ENCODE measurements around the gene FNDC11.

FNDC11 gene

GRCh38 chr20:63525185-63525584 is 28.8 kb upstream of the FNDC11 start:
- in situ Hi-C loops (cut with MboI; ENCODE audit: low sequenced_read_pairs) = no loop called here

DNA sequence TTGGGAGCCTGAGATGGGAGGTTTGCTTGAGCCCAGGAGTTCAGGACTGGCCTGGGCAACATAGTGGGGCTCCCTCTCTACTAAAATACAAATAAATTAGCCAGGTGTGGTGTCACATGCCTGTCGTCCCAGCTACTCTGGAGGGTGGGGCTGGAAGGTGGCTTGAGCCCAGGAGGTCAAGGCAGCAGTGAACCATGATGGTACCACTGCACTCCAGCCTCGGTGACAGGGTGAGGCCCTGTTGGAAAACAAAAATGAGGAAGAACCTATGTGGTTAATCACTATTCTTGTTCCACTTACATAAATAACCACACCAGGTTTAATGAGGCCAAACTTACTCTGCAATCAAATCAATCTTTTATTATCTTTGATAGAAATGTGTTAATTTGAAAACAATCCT is 28.0 kb upstream of the FNDC11 start:
- in situ Hi-C loops (cut with MboI; ENCODE audit: low sequenced_read_pairs) = no loop called here

GRCh38 chr20:63527184-63527583 is 26.8 kb upstream of the FNDC11 start:
- in situ Hi-C loops (cut with MboI; ENCODE audit: low sequenced_read_pairs) = no loop called here

DNA sequence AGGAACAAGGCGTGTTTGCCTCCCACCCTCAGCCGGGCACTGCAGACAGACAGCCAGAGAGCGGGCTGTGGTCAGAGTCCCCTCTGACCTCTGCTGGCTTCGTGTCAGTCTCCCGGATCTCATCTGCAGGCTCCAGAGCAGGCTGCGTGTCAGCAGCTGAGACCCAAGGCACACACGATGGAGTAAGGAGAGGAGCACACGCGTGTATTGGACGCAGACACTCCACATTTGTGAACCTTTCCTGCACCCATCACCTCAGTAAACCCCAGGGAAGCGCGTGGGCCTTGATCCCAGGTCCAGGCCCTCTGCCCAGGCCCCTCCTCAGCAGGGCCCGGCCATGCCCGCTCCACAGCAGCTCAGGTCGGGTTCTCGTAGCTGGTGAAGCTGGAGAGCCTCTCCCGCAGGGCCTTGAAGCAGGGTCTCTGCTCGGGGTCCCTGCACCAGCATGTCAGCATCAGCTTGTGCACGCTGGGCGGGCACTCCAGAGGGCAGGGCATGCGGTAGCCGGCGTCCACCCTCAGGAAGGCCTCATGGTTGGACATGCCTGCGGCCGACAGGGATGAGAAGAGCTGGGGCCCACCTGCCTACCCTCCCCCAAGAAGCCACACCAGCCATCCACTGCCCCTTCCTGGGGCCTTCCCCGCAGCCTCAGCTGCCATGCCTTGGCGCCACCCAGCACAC is 24.6 kb upstream of the FNDC11 start:
- in situ Hi-C loops (cut with MboI; ENCODE audit: low sequenced_read_pairs) = no loop called here

DNA sequence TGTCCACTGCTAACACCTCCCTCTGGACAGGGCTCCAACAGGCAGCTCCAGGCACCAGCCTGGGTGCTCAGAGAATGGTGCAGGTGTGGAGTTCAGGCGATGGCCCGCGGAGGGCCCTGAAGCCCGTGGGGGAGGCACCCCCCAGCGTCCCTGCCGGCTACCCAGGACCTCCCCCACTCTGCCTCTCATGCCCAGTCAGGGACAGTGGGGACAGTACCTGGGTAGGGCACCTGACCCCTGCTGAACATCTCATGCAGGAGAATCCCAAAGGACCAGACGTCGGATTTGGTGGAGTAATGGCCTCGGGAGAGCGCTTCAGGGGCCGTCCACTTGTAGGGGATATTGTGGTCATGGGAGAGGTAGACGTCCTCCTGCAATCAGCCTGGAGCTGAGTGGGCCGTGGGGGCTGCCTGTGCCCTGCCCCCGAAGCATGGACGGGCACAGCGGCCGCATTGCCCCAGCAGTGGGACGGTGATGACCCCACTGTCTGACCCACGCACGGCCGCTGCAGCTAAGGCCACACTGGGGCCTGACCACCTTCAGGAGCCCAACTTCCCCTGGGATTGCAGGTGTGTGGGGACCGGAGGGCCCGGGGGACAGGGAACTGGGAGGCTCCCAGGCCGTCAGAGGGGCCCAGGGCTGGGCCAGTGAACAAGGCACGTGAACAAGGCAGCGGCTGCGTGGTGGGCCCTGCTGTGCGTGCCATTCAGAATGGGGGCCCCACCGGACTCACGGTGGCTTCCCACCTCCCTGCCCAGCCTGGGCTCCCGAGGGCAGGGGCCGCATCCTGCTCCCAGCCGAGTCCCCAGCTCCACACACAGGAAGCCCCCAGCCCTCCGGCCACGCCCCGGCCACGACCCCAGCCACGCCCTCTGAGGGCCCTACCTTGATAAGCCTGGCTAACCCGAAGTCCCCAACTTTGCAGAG is 23.8 kb upstream of the FNDC11 start:
- in situ Hi-C loops (cut with MboI; ENCODE audit: low sequenced_read_pairs) = no loop called here

DNA sequence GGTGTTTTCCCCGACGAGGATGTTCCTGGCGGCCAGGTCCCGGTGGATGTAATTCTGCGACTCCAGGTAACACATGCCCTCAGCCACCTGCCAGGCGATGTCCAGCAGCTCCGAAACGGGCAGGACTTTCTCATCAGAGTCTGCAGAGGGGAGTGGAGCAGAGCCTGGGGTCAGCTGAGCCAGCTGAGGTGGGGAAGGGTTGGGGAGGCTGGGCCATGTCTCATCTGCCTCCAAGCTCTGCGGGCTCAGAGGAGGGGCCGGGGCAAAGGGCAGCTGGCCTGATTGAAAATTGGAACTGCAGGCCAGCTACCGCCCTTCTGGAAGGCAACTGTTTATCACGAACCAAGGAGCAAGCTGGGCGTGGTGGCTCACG is 23.2 kb upstream of the FNDC11 start:
- in situ Hi-C loops (cut with MboI; ENCODE audit: low sequenced_read_pairs) = no loop called here

DNA sequence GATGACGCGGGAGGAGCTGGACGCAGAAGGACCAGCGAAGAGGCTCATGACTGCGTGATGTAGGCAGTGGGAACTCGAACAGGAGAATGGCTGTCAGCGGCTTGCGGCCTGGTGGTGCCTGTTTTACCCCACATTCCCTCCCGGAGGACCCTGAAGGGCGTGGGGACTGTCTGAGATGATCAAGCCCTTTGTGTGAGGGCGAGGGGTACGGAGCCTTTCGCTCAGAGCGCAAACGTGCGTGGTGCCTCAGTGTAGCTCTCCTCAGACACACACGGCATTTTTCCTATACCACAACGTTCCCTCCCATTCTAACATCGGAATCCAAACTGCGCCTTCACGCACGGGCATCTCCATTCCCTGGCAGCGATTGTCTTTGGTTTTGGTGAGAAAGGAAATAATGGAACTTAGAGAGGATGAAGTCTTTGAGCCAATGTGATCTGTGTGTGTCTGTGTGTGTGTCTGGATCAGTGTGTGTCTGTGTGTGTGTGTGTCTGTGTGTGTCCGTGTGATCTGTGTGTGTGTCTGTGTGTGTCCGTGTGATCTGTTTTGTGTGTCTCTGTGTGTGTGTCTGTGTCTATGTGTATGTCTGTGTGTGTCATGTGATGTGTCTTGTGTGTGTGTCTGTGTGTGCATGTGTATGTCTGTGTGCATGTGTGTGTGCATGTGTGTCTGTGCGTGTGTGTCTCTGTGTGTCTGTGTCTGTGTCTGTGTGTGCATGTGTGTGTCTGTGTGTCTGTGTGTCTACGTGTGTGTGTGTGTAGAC is 22.1 kb upstream of the FNDC11 start:
- in situ Hi-C loops (cut with MboI; ENCODE audit: low sequenced_read_pairs) = no loop called here

DNA sequence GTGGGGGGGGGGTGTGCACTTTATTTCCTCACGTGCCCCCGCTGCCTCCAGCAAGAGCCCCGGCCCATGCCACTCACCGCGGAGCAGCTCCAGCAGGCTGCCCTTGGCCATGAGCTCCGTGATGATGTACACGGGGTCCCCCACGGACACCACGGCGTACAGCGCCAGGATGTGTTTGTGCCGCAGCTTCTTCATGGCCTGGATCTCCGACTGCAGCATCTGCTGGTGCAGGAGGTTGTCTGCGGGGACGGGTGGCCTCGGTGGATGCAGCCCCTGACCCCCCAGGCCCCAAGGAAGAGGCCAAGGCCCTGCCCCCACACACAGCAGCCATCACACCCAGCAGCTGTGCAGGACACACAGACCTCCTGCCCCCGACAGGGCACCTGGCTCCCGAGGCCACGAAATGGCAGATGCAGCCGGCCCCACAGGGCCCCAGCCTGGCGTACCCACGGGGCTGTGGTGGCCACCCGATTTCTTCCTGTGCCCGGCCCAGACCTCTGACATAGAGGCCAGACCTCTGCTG is 21.4 kb upstream of the FNDC11 start:
- in situ Hi-C loops (cut with MboI; ENCODE audit: low sequenced_read_pairs) = no loop called here

DNA sequence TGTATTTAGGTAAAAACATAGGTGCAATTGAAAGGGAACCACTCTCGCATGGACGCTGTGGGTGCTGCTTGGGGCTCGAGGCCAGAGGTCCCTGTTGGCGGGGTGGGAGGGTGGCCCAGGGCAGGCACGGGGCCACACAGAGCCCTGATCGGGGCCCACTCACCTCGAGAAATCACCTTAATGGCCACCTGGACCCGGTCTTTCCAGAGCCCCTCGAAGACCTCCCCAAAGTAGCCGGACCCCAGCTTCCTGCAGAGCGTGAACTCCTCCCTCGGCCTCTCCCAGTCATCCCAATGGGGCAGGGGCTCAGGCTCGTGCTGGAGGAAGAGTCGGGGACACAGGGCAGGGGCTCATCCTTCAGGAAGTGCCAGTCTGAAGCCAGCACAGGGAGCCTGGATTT is 20.6 kb upstream of the FNDC11 start:
- in situ Hi-C loops (cut with MboI; ENCODE audit: low sequenced_read_pairs) = no loop called here

GRCh38 chr20:63533871-63534393 is 20.0 kb upstream of the FNDC11 start:
- in situ Hi-C loops (cut with MboI; ENCODE audit: low sequenced_read_pairs) = no loop called here

GRCh38 chr20:63534427-63534830 is 19.5 kb upstream of the FNDC11 start:
- in situ Hi-C loops (cut with MboI; ENCODE audit: low sequenced_read_pairs) = no loop called here

DNA sequence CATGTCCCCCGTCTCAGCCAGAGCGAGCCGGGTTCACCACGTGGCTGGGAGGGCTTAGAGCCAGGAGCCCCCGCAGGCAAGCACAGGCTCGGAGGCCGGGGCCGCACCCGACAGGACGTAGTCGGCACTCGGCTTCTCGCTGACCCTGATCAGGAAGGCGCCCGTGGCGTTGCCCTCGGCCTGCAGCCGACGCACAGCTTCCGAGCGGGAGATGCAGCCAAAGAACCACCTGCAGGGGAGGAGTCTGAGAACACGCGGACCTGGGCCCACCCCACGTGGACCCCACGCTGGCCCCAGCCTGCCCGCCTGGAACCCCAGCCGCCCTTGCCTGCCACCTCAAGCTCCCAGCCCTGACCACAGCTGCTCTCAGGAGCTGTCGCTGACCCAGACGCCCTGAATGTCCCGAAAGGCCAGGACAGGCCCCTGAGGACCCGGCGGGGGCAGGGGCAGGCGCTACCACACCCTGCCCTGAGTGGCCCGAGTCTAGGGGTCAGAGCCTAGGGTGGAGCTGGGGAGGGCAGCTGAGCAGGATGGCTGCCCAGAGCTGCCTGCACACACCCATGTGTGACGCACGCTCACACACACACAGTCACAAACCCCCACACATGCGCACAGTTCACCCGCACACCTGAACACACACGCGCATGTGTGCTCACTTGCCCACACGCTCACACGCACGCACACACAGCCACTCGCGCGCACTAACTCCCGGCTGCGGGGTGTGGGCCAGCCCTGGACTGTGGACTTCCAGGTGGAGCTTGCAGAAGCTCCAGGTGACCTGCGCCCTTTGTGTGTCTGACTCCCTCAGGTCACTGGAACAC is 18.9 kb upstream of the FNDC11 start:
- in situ Hi-C loops (cut with MboI; ENCODE audit: low sequenced_read_pairs) = no loop called here

DNA sequence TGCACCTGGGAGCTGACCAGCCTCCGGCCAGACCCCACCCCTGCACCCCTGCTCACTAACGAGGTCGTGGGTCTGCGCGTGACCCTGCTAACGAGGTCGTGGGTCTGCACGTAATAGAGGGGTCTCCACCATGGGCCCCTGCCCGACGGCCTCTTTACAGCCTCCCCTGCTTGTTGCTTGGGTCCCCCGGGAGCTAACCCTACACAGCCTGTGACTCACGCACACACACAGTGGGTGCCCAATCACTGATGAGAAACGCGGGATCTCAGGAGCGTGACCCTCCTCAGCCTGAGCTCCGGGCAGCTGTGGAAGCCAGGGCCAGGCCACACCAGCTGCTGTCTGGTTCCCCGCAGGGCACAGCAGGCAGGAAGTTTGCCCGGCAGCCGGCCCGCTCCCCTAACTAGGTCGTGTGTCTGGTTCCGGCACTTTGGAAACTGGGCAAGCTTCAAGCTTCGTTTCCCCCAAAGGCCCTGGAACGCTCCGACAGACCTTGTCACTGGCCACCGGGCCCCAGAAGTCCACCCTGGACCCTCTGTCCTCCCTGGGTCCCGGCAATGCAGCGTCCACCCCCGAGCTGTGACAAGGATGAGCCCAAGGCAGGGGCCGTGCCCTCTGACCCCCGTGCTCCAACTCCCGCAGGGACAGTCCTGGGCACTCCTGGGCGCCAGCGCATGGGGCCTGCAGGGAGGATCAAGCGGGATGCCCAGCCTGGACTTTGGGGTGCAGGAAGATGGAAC is 17.6 kb upstream of the FNDC11 start:
- in situ Hi-C loops (cut with MboI; ENCODE audit: low sequenced_read_pairs) = no loop called here

DNA sequence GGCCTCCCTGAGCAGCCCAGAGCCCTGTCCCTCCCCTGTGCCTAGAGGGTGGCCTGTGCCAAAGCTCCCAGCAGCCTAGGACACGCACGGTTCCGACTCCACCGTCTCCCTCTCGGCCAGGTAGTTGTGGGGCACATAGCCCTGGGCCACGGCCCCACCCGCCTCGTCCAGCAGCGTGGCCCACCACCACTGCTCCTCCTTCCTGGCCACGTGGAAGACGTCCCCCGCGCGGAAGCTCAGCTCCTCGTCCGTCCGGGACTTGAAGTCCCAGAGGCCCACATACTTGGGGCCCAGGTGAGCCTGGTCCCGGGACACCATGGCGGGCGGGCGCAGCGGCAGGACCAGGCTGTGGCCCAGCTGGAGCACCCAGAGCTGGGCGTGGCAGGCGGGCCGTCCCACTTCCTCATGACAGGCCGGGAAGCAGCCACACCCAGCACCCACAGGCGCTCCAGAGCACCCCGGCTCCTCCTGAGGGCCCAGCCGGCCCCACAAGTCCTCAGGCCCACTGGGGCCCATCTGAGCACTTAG is 16.9 kb upstream of the FNDC11 start, which contains the start of gene PTK6:
Gene PTK6, minus strand, starts transcription at position 380 of the 528 bp plus-strand sequence. Its CDS starts 62 bp downstream, at position 318.
- in situ Hi-C loops (cut with MboI; ENCODE audit: low sequenced_read_pairs) = no loop called here

DNA sequence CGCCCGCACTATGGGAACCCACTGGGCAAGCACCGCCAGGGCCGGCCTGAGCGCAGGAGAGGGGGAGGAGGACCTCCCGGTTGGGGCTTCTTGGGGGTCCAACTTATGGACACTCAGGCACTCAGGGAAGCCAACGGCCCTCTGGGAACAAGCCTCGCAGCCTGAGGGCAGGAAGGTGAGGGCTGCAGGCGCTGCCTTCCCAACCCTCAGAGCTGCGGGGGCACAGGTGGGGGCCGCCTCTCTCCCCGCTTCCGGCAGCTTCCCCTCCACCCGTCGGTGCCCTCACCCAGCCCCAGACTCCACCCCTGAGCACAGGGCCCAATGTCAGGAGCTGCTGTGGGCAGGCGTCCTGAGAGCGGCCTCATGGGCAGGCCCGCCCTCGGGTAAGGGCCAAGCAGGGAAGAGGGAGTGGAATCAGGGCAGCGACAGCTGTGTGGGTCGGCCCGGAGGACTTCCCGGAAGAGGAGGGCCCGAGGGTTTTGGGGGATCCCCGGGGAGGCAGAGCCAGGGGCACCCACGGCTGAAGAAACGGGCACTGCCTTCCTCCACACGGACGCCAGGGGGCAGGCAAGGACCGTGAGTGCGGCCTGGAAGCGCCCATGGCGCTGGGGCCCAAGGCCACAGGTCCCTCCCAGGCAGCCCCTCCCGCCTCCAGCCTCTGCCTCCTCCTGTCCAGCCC is 16.3 kb upstream of the FNDC11 start:
- in situ Hi-C loops (cut with MboI; ENCODE audit: low sequenced_read_pairs) = no loop called here

- in situ Hi-C loops (cut with MboI; ENCODE audit: low sequenced_read_pairs) = no loop called here
These were observed 15.5 kb upstream of the FNDC11 start for GRCh38 chr20:63538204-63539091.

- in situ Hi-C loops (cut with MboI; ENCODE audit: low sequenced_read_pairs) = no loop called here
These were observed 14.9 kb upstream of the FNDC11 start for GRCh38 chr20:63539092-63539430.

All from HL-60/S4 (cell line).